ENCODE data around the gene TRAT1. TPM values are rescaled to one million over a fixed set of nuclear protein-coding genes. Genes with fewer than 3 reads are reported as not detected.

Gene TRAT1
- total RNA-seq, 1 donor from 2014 or later = not detected

- Mint-ChIP-seq H3K27ac (no peak overlapping the region), H3K36me3 (ENCODE audit: insufficient read depth) (no peaks in the 10 kb centered on the region), H3K9me3 (ENCODE audit: low read depth) (no peaks in the 10 kb centered on the region), H3K4me1 (ENCODE audit: low read depth) (peaks cover 4% of the 10 kb centered on the region), H3K27me3 (no peaks in the 10 kb centered on the region), H3K4me3 (ENCODE audit: low read depth) (no peak overlapping the region)
- no peak for TF ChIP-seq CTCF (IDR thresholded peaks at IDR 0.05; ENCODE audit: unreplicated experiment)
- no peak for DNase-seq (ENCODE audit: low spot score, unreplicated experiment)
Observed at GRCh38 chr3:108887777-108888176, 65.2 kb downstream of the TRAT1 start.

GRCh38 chr3:108891833-108892232 is 69.2 kb downstream of the TRAT1 start:
- Mint-ChIP-seq H3K36me3 (ENCODE audit: insufficient read depth) (no peaks in the 10 kb centered on the region), H3K27me3 (no peaks in the 10 kb centered on the region), H3K27ac (no peak overlapping the region), H3K9me3 (ENCODE audit: low read depth) (no peaks in the 10 kb centered on the region), H3K4me1 (ENCODE audit: low read depth) (peaks cover 4% of the 10 kb centered on the region), H3K4me3 (ENCODE audit: low read depth) (no peak overlapping the region)
- no peak for DNase-seq (ENCODE audit: low spot score, unreplicated experiment)
- no peak for TF ChIP-seq CTCF (IDR thresholded peaks at IDR 0.05; ENCODE audit: unreplicated experiment)

- TF ChIP-seq CTCF (IDR thresholded peaks at IDR 0.05; ENCODE audit: unreplicated experiment) = no peak
- Mint-ChIP-seq H3K4me1 (ENCODE audit: low read depth) (peaks cover 4% of the 10 kb centered on the region), H3K27me3 (no peaks in the 10 kb centered on the region), H3K4me3 (ENCODE audit: low read depth) (no peak overlapping the region), H3K36me3 (ENCODE audit: insufficient read depth) (no peaks in the 10 kb centered on the region), H3K27ac (no peak overlapping the region), H3K9me3 (ENCODE audit: low read depth) (no peaks in the 10 kb centered on the region)
- no peak for DNase-seq (ENCODE audit: low spot score, unreplicated experiment)
Observed at GRCh38 chr3:108894981-108895380, 72.4 kb downstream of the TRAT1 start.

GRCh38 chr3:108897883-108898282 is 75.3 kb downstream of the TRAT1 start:
- Mint-ChIP-seq H3K27ac (no peak overlapping the region), H3K27me3 (no peaks in the 10 kb centered on the region), H3K4me1 (ENCODE audit: low read depth) (no peaks in the 10 kb centered on the region), H3K36me3 (ENCODE audit: insufficient read depth) (no peaks in the 10 kb centered on the region), H3K9me3 (ENCODE audit: low read depth) (no peaks in the 10 kb centered on the region), H3K4me3 (ENCODE audit: low read depth) (no peak overlapping the region)
- TF ChIP-seq CTCF (IDR thresholded peaks at IDR 0.05; ENCODE audit: unreplicated experiment) = no peak
- DNase-seq (ENCODE audit: low spot score, unreplicated experiment) = no peak

- Mint-ChIP-seq H3K4me1 (ENCODE audit: low read depth) (no peaks in the 10 kb centered on the region), H3K36me3 (ENCODE audit: insufficient read depth) (no peaks in the 10 kb centered on the region), H3K4me3 (ENCODE audit: low read depth) (no peak overlapping the region), H3K27ac (no peak overlapping the region), H3K9me3 (ENCODE audit: low read depth) (no peaks in the 10 kb centered on the region), H3K27me3 (no peaks in the 10 kb centered on the region)
- no peak for DNase-seq (ENCODE audit: low spot score, unreplicated experiment)
- no peak for TF ChIP-seq CTCF (IDR thresholded peaks at IDR 0.05; ENCODE audit: unreplicated experiment)
Observed at GRCh38 chr3:108899530-108899929, 76.9 kb downstream of the TRAT1 start.

Other genes starting within 250 kb of the TRAT1 start
- 21.0 and 25.1 TPM in 2 replicates for gene CIP2A, start 233.3 kb upstream of the TRAT1 start, total RNA-seq
- gene DZIP3, start 233.1 kb upstream of the TRAT1 start, total RNA-seq = 33.4 and 33.6 TPM in 2 replicates
- gene RETNLB, start 65.4 kb upstream of the TRAT1 start, total RNA-seq = not detected in 2 replicates
- gene GUCA1C, start 131.1 kb downstream of the TRAT1 start, total RNA-seq = not detected in 2 replicates